GM12892 (cell line): ENCODE results near the gene IRF2.

Experiments
- POLR2A ChIP-seq: IDR thresholded peaks from 2 replicates; pipeline ENCODE4 v1.6.1; 2011; ENCODE audit warnings: low read depth, low read length, control low read depth
- POLR2AphosphoS5 ChIP-seq: IDR thresholded peaks from 2 replicates; pipeline ENCODE4 v1.6.1; 2011; ENCODE audit warnings: low read depth, low read length, control low read depth
- TAF1 ChIP-seq: IDR thresholded peaks from 2 replicates; pipeline ENCODE4 v1.6.1; 2011; ENCODE audit warnings: low read depth, mild to moderate bottlenecking, control low read depth, low read length, borderline replicate concordance

DNA sequence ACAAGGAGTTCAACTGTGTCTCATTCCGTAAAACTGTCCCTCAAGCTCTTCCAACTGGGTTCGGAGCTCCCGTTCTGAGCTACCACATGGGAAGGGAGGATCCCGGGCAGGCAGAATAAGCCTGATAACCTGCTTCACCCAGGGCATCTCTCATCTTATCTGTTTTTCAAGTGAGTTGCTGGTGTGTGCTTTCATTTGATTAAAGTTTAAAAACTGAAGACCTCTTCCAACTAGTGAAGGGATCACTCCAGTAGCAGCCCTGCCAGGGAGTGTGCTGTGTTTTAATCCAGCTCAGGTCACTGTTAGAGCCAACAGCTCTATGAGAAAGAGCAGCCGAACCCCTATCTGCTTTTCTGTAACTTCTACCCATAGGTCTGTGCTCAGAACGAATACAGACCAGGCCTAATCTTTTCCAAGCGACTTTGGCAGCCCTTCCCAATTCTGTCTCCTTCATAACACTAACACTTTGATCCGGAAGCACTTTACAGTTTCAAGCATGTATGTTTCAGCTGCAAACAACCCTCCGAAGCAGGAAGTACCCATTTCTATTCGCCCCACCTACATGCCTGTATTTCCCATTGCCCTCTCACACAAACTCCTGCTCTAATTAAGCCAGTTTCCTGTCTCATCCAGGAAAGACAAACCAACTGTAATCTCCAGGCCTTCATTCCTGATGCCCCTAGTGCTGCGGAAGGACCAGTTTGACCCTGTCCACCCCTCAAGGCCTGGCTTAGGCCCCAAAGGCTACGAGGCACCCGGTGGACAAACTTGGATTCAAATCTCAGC lies 60.9 kb downstream of the IRF2 start:
- no peak for TF ChIP-seq TAF1
- TF ChIP-seq POLR2A: no peak
- TF ChIP-seq POLR2AphosphoS5: no peak
